ENCODE results near the gene CRKL.

- TF ChIP-seq, protein P1, sequence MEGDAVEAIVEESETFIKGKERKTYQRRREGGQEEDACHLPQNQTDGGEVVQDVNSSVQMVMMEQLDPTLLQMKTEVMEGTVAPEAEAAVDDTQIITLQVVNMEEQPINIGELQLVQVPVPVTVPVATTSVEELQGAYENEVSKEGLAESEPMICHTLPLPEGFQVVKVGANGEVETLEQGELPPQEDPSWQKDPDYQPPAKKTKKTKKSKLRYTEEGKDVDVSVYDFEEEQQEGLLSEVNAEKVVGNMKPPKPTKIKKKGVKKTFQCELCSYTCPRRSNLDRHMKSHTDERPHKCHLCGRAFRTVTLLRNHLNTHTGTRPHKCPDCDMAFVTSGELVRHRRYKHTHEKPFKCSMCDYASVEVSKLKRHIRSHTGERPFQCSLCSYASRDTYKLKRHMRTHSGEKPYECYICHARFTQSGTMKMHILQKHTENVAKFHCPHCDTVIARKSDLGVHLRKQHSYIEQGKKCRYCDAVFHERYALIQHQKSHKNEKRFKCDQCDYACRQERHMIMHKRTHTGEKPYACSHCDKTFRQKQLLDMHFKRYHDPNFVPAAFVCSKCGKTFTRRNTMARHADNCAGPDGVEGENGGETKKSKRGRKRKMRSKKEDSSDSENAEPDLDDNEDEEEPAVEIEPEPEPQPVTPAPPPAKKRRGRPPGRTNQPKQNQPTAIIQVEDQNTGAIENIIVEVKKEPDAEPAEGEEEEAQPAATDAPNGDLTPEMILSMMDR (IDR thresholded peaks at IDR 0.05; ENCODE audit: insufficient read depth, low read depth, low read length) = no peak
- no peak for TF ChIP-seq EZH2 (IDR thresholded peaks at IDR 0.05; ENCODE audit: insufficient read depth, low read length)
Observed at GRCh38 chr22:20881231-20881630, 36.0 kb upstream of the CRKL start.

Data from astrocyte (in vitro differentiated cells and primary cell).